ENCODE results near the gene IGSF3.

GRCh38 chr1:116654351-116654750 is 13.2 kb downstream of the IGSF3 start:
- TF ChIP-seq, protein P1, sequence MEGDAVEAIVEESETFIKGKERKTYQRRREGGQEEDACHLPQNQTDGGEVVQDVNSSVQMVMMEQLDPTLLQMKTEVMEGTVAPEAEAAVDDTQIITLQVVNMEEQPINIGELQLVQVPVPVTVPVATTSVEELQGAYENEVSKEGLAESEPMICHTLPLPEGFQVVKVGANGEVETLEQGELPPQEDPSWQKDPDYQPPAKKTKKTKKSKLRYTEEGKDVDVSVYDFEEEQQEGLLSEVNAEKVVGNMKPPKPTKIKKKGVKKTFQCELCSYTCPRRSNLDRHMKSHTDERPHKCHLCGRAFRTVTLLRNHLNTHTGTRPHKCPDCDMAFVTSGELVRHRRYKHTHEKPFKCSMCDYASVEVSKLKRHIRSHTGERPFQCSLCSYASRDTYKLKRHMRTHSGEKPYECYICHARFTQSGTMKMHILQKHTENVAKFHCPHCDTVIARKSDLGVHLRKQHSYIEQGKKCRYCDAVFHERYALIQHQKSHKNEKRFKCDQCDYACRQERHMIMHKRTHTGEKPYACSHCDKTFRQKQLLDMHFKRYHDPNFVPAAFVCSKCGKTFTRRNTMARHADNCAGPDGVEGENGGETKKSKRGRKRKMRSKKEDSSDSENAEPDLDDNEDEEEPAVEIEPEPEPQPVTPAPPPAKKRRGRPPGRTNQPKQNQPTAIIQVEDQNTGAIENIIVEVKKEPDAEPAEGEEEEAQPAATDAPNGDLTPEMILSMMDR (conservative IDR thresholded peaks at IDR 0.05; ENCODE audit: low read depth, low read length) = no peak
- TF ChIP-seq EZH2 (IDR thresholded peaks at IDR 0.05; ENCODE audit: borderline replicate concordance, low read depth, low read length, poor library complexity, severe bottlenecking) = no peak

Data from A673 (cell line).